Mesodermal cell (in vitro differentiated cells): ENCODE measurements around the gene SLC1A1.
"Not testable (repeated sequence)": the region's sequence is repeated elsewhere in the genome, so short reads cannot be mapped to it uniquely, and the experiment has no call there.

Source experiments
- H3K27ac ChIP-seq: 2 replicates; pipeline ENCODE4 v1.7.0; 2013; ENCODE audit warnings: mild to moderate bottlenecking, low read depth, low read length, moderate library complexity; ENCODE audit not compliant: severe bottlenecking
- H3K36me3 ChIP-seq: 2 replicates; pipeline ENCODE4 v1.7.1; 2013; ENCODE audit warnings: mild to moderate bottlenecking, low read length, moderate library complexity; ENCODE audit not compliant: control insufficient read depth, insufficient read depth
- H3K4me1 ChIP-seq: one replicate; pipeline ENCODE4 v1.7.1; 2013; ENCODE audit warnings: mild to moderate bottlenecking, low read length; ENCODE audit not compliant: insufficient read depth, control insufficient read depth, poor library complexity, severe bottlenecking
- H3K4me3 ChIP-seq: 2 replicates; pipeline ENCODE4 v1.7.0; 2013; ENCODE audit warnings: low read length, control low read depth, mild to moderate bottlenecking; ENCODE audit not compliant: insufficient read depth, poor library complexity, severe bottlenecking; ENCODE audit errors: extremely low read depth
- H3K9me3 ChIP-seq: 2 replicates; pipeline ENCODE4 v1.7.1; 2013; ENCODE audit warnings: mild to moderate bottlenecking, low read length, moderate library complexity; ENCODE audit not compliant: control insufficient read depth
- WGBS, 2 experiments: methylation state at CpG; one replicate each; pipeline ENCODE4 v1.1.5; 2013; ENCODE audit warnings: missing lambda C conversion rate in 2 of 2; ENCODE audit not compliant: insufficient coverage in 2 of 2; 5-methylcytosine and 5-hydroxymethylcytosine counted together

The SLC1A1 gene

GRCh38 chr9:4515958-4516375 lies 25.7 kb downstream of the SLC1A1 start:
- H3K9me3 ChIP-seq, result no peaks in the 10 kb centered on the region
- H3K36me3 ChIP-seq, result no peaks in the 10 kb centered on the region
- H3K27ac ChIP-seq, result no peak overlapping the region
- no peaks in the 10 kb centered on the region for H3K4me1 ChIP-seq
- H3K4me3 ChIP-seq, result no peak overlapping the region
- WGBS, 2 experiments, result no CpG with 5 or more reads among the region's 1 CpG

GRCh38 chr9:4517274-4517673 lies 27.0 kb downstream of the SLC1A1 start:
- H3K27ac ChIP-seq, result no peak overlapping the region
- no peaks in the 10 kb centered on the region for H3K4me1 ChIP-seq
- WGBS, 2 experiments, result 80 to 91% methylated on average over 3 to 5 of the region's 6 CpGs
- no peak overlapping the region for H3K4me3 ChIP-seq
- H3K36me3 ChIP-seq, result no peaks in the 10 kb centered on the region
- H3K9me3 ChIP-seq, result no peaks in the 10 kb centered on the region

- 67% methylated on average over 1 of the region's 2 CpGs; no CpG with 5 or more reads in 1 of the 2 experiments for WGBS, 2 experiments
- Histone ChIP-seq H3K27ac (no peak overlapping the region), H3K9me3 (no peaks in the 10 kb centered on the region), H3K4me1 (no peaks in the 10 kb centered on the region), H3K36me3 (no peaks in the 10 kb centered on the region), H3K4me3 (no peak overlapping the region)
Measured at GRCh38 chr9:4519604-4520003, 29.3 kb downstream of the SLC1A1 start.

- 60 to 100% methylated on average over 1 of the region's 2 CpGs for WGBS, 2 experiments
Measured at GRCh38 chr9:4520055-4520454, 29.8 kb downstream of the SLC1A1 start.

GRCh38 chr9:4530375-4530774 lies 40.1 kb downstream of the SLC1A1 start:
- H3K4me3 ChIP-seq, result no peak overlapping the region
- 93 to 100% methylated on average over 3 of the region's 6 CpGs for WGBS, 2 experiments
- H3K9me3 ChIP-seq, result no peaks in the 10 kb centered on the region
- H3K36me3 ChIP-seq, result no peaks in the 10 kb centered on the region
- H3K27ac ChIP-seq, result no peak overlapping the region
- no peaks in the 10 kb centered on the region for H3K4me1 ChIP-seq

More at GRCh38 chr9:4520055-4520454, 29.8 kb downstream of the SLC1A1 start:
- Histone ChIP-seq H3K9me3 (no peaks in the 10 kb centered on the region), H3K4me1 (no peaks in the 10 kb centered on the region), H3K4me3 (no peak overlapping the region), H3K36me3 (no peaks in the 10 kb centered on the region), H3K27ac (no peak overlapping the region)

DNA sequence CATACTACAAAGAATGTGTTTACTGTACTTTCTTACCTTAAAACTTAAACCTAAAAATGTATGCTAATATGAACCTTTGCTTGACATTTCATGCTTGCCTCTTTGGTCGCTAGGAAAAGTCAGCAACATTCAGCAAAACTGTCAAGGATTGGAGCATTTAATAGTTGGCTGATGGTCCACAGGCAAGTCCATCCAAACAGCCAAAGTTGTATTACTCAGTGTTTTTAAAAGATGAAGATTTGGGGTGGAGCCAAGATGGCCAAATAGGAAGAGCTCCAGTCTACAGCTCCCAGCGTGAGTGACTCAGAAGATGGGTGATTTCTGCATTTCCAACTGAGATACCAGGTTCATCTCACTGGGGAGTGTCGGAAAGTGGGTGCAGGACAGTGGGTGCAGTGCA lies 40.6 kb downstream of the SLC1A1 start:
- not testable (repeated sequence) for H3K4me1 ChIP-seq, H3K4me3 ChIP-seq, H3K36me3 ChIP-seq, H3K9me3 ChIP-seq, H3K27ac ChIP-seq
- WGBS, 2 experiments, result 95% methylated on average over 2 of the region's 3 CpGs

DNA sequence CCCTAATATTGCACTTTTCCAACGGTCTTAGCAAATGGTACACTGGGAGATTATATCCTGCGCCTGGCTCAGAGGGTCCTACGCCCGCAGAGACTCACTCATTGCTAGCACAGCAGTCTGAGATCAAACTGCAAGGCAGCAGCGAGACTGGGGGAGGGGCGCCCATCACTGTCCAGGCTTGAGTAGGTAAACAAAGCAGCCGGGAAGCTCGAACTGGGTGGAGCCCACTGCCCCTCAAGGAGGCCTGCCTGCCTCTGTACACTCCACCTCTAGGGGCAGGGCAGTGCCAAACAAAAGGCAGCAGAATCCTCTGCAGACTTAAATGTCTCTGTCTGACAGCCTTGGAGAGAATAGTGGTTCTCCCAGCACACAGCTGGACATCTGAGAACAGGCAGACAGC lies 41.1 kb downstream of the SLC1A1 start:
- H3K4me1 ChIP-seq, H3K4me3 ChIP-seq, H3K27ac ChIP-seq, H3K9me3 ChIP-seq, H3K36me3 ChIP-seq: not testable (repeated sequence)
- 70 to 76% methylated on average over 6 to 8 of the region's 8 CpGs for WGBS, 2 experiments

- no CpG with 5 or more reads among the region's 2 CpGs for WGBS, 2 experiments
- H3K4me3 ChIP-seq, H3K4me1 ChIP-seq, H3K9me3 ChIP-seq, H3K36me3 ChIP-seq, H3K27ac ChIP-seq: not testable (repeated sequence)
Measured at GRCh38 chr9:4533881-4534280, 43.6 kb downstream of the SLC1A1 start.

- no CpG with 5 or more reads among the region's 1 CpG for whole genome bisulfite sequencing, 2 experiments
- H3K27ac ChIP-seq, H3K36me3 ChIP-seq, H3K4me3 ChIP-seq, H3K9me3 ChIP-seq, H3K4me1 ChIP-seq: not testable (repeated sequence)
Measured at GRCh38 chr9:4536196-4536595, 45.9 kb downstream of the SLC1A1 start.

DNA sequence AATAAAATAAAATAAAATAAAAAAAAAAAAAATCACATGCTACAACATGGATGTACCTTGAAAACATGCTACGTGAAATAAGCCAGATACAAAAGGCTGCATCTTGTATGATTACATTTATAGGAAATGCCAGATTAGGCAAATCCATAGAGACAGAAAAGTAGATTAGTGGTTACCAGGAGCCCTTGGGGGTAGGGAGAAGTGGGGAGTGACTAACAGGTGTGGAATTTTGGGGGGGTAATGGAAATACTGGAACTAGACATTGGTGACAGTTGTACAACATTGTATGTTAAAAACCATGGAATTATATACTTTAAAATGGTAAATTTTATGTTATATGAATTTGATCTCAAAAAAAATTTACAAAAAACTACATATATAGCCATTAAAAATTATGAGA lies 47.3 kb downstream of the SLC1A1 start:
- Histone ChIP-seq H3K27ac (no peak overlapping the region), H3K9me3 (no peaks in the 10 kb centered on the region), H3K36me3 (no peaks in the 10 kb centered on the region), H3K4me1 (peaks cover 20% of the 10 kb centered on the region), H3K4me3 (no peak overlapping the region)
- WGBS, 2 experiments, result no CpG with 5 or more reads among the region's 1 CpG

GRCh38 chr9:4538107-4538506 lies 47.8 kb downstream of the SLC1A1 start:
- H3K4me3 ChIP-seq, result no peak overlapping the region
- peaks cover 24% of the 10 kb centered on the region for H3K4me1 ChIP-seq
- no peaks in the 10 kb centered on the region for H3K36me3 ChIP-seq
- WGBS, 2 experiments, result 90 to 100% methylated on average over 2 of the region's 2 CpGs
- no peak overlapping the region for H3K27ac ChIP-seq
- no peaks in the 10 kb centered on the region for H3K9me3 ChIP-seq
